ENCODE measurements around the gene NR2C1. TPM values are rescaled to one million over a fixed set of nuclear protein-coding genes. Genes with fewer than 3 reads are reported as not detected.

NR2C1 gene
- total and polyA plus RNA-seq, 10 of the 15 experiments (the other 5 are each of a cell fraction or from before 2014, with no cell fraction given): 8.8 to 38.1 (median 31.3) TPM

DNA sequence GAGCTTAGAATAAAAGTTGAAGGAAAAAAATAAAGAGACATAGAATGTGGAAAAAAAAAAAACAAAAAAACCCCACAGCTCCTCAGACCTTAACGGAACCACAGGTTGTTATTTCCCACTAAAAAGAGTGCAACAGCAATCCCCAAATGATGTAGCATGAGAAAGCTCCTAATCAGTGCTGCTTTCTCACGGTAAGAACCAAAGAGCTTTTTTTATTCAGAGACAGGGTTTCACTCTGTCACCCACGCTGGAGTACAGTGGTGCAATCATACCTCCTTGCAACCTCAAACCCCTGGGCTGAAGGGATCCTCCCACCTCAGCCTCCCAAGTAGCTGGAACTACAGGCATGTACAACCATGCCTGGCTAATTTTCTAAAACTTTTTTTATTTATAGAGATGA is 83.2 kb downstream of the NR2C1 start (continued):
- TF ChIP-seq, protein P1, sequence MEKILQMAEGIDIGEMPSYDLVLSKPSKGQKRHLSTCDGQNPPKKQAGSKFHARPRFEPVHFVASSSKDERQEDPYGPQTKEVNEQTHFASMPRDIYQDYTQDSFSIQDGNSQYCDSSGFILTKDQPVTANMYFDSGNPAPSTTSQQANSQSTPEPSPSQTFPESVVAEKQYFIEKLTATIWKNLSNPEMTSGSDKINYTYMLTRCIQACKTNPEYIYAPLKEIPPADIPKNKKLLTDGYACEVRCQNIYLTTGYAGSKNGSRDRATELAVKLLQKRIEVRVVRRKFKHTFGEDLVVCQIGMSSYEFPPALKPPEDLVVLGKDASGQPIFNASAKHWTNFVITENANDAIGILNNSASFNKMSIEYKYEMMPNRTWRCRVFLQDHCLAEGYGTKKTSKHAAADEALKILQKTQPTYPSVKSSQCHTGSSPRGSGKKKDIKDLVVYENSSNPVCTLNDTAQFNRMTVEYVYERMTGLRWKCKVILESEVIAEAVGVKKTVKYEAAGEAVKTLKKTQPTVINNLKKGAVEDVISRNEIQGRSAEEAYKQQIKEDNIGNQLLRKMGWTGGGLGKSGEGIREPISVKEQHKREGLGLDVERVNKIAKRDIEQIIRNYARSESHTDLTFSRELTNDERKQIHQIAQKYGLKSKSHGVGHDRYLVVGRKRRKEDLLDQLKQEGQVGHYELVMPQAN (conservative IDR thresholded peaks at IDR 0.05): no peak
- TF ChIP-seq SMAD5 (IDR thresholded peaks at IDR 0.05; ENCODE audit: low read depth) (no peak), NFXL1 (IDR thresholded peaks at IDR 0.05; ENCODE audit: borderline replicate concordance) (no peak), BCL11A (IDR thresholded peaks at IDR 0.05; ENCODE audit: low read depth, low read length) (peak; percentile 17; the same call in 1 of the 2 replicates), MXI1 (IDR thresholded peaks at IDR 0.05; ENCODE audit: low read depth, low read length) (no peak), SIX5 (IDR thresholded peaks at IDR 0.05; ENCODE audit: low read depth, low read length, severe bottlenecking) (no peak), CREB1 (IDR thresholded peaks at IDR 0.05; ENCODE audit: low read depth) (peak; percentile 31; the same call in 1 of the 2 replicates), POU2F2 (IDR thresholded peaks at IDR 0.05; ENCODE audit: borderline replicate concordance, low read depth, low read length) (no peak), MEF2B (IDR thresholded peaks at IDR 0.05; ENCODE audit: partially characterized antibody, poor library complexity, severe bottlenecking) (peak; percentile 41), MTA2 (IDR thresholded peaks at IDR 0.05; ENCODE audit: low read depth) (no peak), ZNF592 (IDR thresholded peaks at IDR 0.05) (no peak), TBL1XR1 (IDR thresholded peaks at IDR 0.05; ENCODE audit: low read depth, low read length) (no peak), JUNB (IDR thresholded peaks at IDR 0.05) (no peak), CHD1 (IDR thresholded peaks at IDR 0.05; ENCODE audit: low read depth, low read length) (no peak), RBBP5 (conservative IDR thresholded peaks at IDR 0.05) (no peak), PBX3 (IDR thresholded peaks at IDR 0.05; ENCODE audit: insufficient replicate concordance, low read depth, low read length) (no peak), TCF7 (IDR thresholded peaks at IDR 0.05; ENCODE audit: borderline replicate concordance) (no peak), ZSCAN29 (IDR thresholded peaks at IDR 0.05) (no peak)
- TF ChIP-seq, protein P2, sequence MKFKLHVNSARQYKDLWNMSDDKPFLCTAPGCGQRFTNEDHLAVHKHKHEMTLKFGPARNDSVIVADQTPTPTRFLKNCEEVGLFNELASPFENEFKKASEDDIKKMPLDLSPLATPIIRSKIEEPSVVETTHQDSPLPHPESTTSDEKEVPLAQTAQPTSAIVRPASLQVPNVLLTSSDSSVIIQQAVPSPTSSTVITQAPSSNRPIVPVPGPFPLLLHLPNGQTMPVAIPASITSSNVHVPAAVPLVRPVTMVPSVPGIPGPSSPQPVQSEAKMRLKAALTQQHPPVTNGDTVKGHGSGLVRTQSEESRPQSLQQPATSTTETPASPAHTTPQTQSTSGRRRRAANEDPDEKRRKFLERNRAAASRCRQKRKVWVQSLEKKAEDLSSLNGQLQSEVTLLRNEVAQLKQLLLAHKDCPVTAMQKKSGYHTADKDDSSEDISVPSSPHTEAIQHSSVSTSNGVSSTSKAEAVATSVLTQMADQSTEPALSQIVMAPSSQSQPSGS (IDR thresholded peaks at IDR 0.05; ENCODE audit: low read length): peak; percentile 82
- TF ChIP-seq, protein P3, sequence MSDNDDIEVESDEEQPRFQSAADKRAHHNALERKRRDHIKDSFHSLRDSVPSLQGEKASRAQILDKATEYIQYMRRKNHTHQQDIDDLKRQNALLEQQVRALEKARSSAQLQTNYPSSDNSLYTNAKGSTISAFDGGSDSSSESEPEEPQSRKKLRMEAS (IDR thresholded peaks at IDR 0.05; ENCODE audit: low read depth, low read length): no peak

Measured in GM12878 (cell line).